K562 (cell line): Measurements from ENCODE around the gene LRP1. TPM values are rescaled to one million over a fixed set of nuclear protein-coding genes. Genes with fewer than 3 reads are reported as not detected.

Source experiments
- FOXJ2 ChIP-seq: fragments of 200-800 bp; sonication (Bioruptor generic); IDR thresholded peaks from 2 replicates; pipeline ENCODE4 v1.6.1; 2016; ENCODE audit warnings: missing genetic modification characterization, missing compliant biosample characterization
- NELFE ChIP-seq: IDR thresholded peaks from 2 replicates; pipeline ENCODE4 v1.6.1; 2011; ENCODE audit warnings: mild to moderate bottlenecking; ENCODE audit not compliant: insufficient read depth, insufficient read length
- RFX5 ChIP-seq: IDR thresholded peaks from 2 replicates; pipeline ENCODE4 v1.6.1; 2011; ENCODE audit warnings: low read depth, mild to moderate bottlenecking, improper control_type of control experiment, low read length
- RFX7 ChIP-seq: fragments of 250-450 bp; sonication (Bioruptor Pico); IDR thresholded peaks from 2 replicates; pipeline ENCODE4 v1.5.1; 2021; ENCODE audit warnings: mild to moderate bottlenecking
- SMARCB1 ChIP-seq: IDR thresholded peaks from 2 replicates; pipeline ENCODE4 v1.6.1; 2011; ENCODE audit warnings: improper control_type of control experiment, low read depth; ENCODE audit not compliant: insufficient read length
- SNIP1 ChIP-seq: fragments of 450-650 bp; IDR thresholded peaks from 2 replicates; pipeline ENCODE4 v1.7.1; 2017; ENCODE audit warnings: low read depth, mild to moderate bottlenecking
- ZBTB40 ChIP-seq, 2 experiments: fragments of 450-650 bp in 1 of 2; sonication (generic) in 1 of 2; formaldehyde crosslinking in 1 of 2; IDR thresholded peaks; 2 replicates each; pipeline versions ENCODE4 v1.7.1 to v1.9.0; 2016 to 2022; ENCODE audit warnings: inconsistent platforms in 1 of 2, mild to moderate bottlenecking in 1 of 2, missing genetic modification reagents in 1 of 2
- ZNF12 ChIP-seq: sonication (generic); formaldehyde crosslinking; IDR thresholded peaks from 2 replicates; pipeline ENCODE4 v1.4.0; 2020; ENCODE audit warnings: mild to moderate bottlenecking, missing genetic modification reagents
- polyA plus RNA-seq, 8 experiments: library from polyadenylated mRNA; depleted of rRNA in 4 of 8; stranded (reverse) in 5 of 8; unstranded in 3 of 8; fragments of >200 nt; fragmentation: Nextera tagmentation in 2 of 8; fragmentation: Illumina TruSeq in 1 of 8; extraction: Ambion mirVana in 2 of 8; extraction: Trizol in 1 of 8; gene quantifications; 2 replicates each; pipeline versions ENCODE4 v1.2.1 to v1.2.3, GENCODE V29; 2011 to 2014; ENCODE audit warnings: inconsistent platforms in 1 of 8, missing spikeins in 1 of 8
- total RNA-seq, 7 experiments: library from RNA; depleted of rRNA in 6 of 7; stranded (reverse); fragments of >200 nt in 6 of 7; fragmentation: Illumina TruSeq in 2 of 7; extraction: Trizol in 2 of 7; gene quantifications; 2 replicates each; pipeline versions ENCODE4 v1.2.1 to v1.2.3, GENCODE V29; 2011 to 2021; ENCODE audit warnings: low replicate concordance in 1 of 7
- TF ChIP-seq, protein P1 (sequence below): fragments of 450-650 bp; formaldehyde crosslinking; IDR thresholded peaks from 2 replicates; pipeline ENCODE4 v1.4.0; 2020; ENCODE audit warnings: mild to moderate bottlenecking, mixed read lengths
- TF ChIP-seq, protein P2 (sequence below): fragments of 250-450 bp; sonication (Bioruptor Pico); IDR thresholded peaks from 2 replicates; pipeline ENCODE4 v1.4.0; 2020

The LRP1 gene
- total and polyA plus RNA-seq, 9 of the 15 experiments (the other 6 are each of a cell fraction or from before 2014, with no cell fraction given): 0.04 to 0.64 (median 0.19) TPM; not detected in 2

GRCh38 chr12:57101892-57102695, 26.2 kb upstream of the LRP1 start (continued):
- TF ChIP-seq ZBTB40 (IDR thresholded peaks at IDR 0.05) (peak; percentile 44; the same call in 1 of the 2 replicates), ZBTB40 (CRISPR knock-in tag; IDR thresholded peaks at IDR 0.05) (no peak), RFX7 (CRISPR knock-in tag) (no peak), RFX5 (no peak), ZNF12 (no peak), SMARCB1 (no peak), NELFE (no peak), SNIP1 (no peak), FOXJ2 (tag) (no peak)
- TF ChIP-seq, protein P1, sequence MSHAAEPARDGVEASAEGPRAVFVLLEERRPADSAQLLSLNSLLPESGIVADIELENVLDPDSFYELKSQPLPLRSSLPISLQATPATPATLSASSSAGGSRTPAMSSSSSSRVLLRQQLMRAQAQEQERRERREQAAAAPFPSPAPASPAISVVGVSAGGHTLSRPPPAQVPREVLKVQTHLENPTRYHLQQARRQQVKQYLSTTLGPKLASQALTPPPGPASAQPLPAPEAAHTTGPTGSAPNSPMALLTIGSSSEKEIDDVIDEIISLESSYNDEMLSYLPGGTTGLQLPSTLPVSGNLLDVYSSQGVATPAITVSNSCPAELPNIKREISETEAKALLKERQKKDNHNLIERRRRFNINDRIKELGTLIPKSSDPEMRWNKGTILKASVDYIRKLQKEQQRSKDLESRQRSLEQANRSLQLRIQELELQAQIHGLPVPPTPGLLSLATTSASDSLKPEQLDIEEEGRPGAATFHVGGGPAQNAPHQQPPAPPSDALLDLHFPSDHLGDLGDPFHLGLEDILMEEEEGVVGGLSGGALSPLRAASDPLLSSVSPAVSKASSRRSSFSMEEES (CRISPR knock-in tag): no peak
- TF ChIP-seq, protein P2, sequence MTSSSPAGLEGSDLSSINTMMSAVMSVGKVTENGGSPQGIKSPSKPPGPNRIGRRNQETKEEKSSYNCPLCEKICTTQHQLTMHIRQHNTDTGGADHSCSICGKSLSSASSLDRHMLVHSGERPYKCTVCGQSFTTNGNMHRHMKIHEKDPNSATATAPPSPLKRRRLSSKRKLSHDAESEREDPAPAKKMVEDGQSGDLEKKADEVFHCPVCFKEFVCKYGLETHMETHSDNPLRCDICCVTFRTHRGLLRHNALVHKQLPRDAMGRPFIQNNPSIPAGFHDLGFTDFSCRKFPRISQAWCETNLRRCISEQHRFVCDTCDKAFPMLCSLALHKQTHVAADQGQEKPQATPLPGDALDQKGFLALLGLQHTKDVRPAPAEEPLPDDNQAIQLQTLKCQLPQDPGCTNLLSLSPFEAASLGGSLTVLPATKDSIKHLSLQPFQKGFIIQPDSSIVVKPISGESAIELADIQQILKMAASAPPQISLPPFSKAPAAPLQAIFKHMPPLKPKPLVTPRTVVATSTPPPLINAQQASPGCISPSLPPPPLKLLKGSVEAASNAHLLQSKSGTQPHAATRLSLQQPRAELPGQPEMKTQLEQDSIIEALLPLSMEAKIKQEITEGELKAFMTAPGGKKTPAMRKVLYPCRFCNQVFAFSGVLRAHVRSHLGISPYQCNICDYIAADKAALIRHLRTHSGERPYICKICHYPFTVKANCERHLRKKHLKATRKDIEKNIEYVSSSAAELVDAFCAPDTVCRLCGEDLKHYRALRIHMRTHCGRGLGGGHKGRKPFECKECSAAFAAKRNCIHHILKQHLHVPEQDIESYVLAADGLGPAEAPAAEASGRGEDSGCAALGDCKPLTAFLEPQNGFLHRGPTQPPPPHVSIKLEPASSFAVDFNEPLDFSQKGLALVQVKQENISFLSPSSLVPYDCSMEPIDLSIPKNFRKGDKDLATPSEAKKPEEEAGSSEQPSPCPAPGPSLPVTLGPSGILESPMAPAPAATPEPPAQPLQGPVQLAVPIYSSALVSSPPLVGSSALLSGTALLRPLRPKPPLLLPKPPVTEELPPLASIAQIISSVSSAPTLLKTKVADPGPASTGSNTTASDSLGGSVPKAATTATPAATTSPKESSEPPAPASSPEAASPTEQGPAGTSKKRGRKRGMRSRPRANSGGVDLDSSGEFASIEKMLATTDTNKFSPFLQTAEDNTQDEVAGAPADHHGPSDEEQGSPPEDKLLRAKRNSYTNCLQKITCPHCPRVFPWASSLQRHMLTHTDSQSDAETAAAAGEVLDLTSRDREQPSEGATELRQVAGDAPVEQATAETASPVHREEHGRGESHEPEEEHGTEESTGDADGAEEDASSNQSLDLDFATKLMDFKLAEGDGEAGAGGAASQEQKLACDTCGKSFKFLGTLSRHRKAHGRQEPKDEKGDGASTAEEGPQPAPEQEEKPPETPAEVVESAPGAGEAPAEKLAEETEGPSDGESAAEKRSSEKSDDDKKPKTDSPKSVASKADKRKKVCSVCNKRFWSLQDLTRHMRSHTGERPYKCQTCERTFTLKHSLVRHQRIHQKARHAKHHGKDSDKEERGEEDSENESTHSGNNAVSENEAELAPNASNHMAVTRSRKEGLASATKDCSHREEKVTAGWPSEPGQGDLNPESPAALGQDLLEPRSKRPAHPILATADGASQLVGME (CRISPR knock-in tag): no peak
